ENCODE data around the gene TMEM255B.
"Not testable (repeated sequence)": the region's sequence is repeated elsewhere in the genome, so short reads cannot be mapped to it uniquely, and the experiment has no call there.

The TMEM255B gene

DNA sequence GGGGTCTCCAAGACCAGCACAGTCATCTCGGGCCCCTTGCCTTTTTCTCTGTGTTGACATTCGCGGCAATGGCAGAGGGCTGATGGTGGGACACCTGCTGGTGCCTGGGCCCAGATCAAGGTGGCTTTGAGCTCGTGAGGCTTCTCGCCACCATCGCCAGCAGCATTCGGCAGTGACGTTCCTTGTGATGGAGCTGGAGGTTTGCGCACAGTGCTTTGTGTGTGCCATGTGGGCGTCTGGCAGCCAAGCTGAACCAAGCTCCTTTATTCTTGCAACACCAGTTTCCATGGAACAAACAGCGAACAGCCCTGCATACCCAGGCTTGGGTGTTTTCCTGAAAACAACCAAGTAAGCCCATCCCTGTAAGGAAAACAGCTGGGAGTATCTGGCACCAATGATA, 9.1 kb upstream of the TMEM255B start:
- DNase-seq, result no peak

- DNase-seq, result no peak
Measured at GRCh38 chr13:113750554-113751399, 8.2 kb upstream of the TMEM255B start.

GRCh38 chr13:113751491-113751890, 7.5 kb upstream of the TMEM255B start:
- DNase-seq, result no peak

DNA sequence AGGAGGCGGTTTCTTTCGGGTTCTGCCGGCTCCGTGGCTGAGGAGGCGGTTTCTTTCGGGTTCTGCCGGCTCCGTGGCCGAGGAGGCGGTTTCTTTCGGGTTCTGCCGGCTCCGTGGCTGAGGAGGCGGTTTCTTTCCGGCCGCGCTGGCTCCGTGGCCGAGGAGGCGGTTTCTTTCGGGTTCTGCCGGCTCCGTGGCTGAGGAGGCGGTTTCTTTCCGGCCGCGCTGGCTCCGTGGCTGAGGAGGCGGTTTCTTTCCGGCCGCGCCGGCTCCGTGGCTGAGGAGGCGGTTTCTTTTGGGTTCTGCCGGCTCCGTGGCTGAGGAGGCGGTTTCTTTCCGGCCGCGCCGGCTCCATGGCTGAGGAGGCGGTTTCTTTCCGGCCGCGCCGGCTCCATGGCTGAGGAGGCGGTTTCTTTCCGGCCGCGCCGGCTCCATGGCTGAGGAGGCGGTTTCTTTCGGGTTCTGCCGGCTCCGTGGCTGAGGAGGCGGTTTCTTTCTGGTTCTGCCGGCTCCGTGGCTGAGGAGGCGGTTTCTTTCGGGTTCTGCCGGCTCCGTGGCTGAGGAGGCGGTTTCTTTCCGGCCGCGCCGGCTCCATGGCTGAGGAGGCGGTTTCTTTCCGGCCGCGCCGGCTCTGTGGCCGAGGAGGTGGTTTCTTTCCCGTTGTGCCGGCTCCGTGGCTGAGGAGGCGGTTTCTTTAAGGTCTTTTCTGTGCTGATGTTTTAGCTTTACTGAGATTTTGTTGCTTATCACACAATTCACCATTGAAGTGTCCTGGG, 6.6 kb upstream of the TMEM255B start:
- not testable (repeated sequence) for DNase-seq

GRCh38 chr13:113753171-113753570, 5.9 kb upstream of the TMEM255B start:
- DNase-seq, result no peak

DNA sequence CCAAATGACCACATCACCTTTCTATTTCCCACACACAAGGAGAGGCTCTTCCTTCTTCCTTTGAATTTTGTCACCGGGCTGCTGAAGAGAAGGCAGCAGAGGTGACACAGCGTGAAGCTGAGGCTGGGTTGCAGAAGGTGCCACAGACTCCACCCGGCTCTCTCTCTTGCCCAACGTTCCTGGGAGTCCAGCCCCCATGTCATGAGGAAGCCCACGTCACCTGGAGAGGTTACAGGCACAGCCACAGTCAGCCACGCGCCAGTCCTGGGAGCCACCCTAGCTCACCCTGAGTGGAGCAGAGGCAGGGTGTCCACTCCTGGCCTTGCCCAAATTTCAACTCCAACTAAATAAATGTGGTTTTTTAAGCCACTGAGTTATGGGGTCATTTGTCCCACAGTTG, 4.8 kb upstream of the TMEM255B start:
- DNase-seq, result no peak

- DNase-seq, result no peak
Measured at GRCh38 chr13:113754691-113755090, 4.3 kb upstream of the TMEM255B start.

- DNase-seq, result no peak
Measured at GRCh38 chr13:113756441-113757097, 2.5 kb upstream of the TMEM255B start.

- DNase-seq, result peak in 2 of 3 experiments; percentile 57 to 86
Measured at GRCh38 chr13:113759525-113760137, 605 bp downstream of the TMEM255B start.

DNA sequence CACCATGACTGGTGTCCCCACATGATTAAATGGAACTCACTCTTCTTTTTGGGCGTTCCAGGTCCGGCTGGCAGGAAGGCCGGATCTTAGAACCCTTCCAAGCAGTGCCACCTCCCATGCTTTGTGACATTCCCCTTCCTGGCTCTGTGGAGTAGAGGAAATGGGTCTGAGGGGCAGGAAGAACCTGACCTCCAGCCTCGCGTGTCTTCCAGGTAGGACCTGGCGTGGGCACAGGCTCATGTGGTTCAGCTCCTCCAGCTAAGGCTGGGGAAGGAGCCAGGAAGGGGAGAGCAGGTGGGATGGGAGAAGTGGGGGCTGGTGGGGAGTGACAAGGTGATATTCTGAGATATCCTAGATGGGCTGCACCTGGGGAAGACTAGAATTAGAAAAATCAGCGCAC, 2.1 kb downstream of the TMEM255B start:
- no peak for DNase-seq

- no peak for DNase-seq
Measured at GRCh38 chr13:113762075-113762474, 3.0 kb downstream of the TMEM255B start.

GRCh38 chr13:113762538-113762937, 3.5 kb downstream of the TMEM255B start:
- no peak for DNase-seq

DNA sequence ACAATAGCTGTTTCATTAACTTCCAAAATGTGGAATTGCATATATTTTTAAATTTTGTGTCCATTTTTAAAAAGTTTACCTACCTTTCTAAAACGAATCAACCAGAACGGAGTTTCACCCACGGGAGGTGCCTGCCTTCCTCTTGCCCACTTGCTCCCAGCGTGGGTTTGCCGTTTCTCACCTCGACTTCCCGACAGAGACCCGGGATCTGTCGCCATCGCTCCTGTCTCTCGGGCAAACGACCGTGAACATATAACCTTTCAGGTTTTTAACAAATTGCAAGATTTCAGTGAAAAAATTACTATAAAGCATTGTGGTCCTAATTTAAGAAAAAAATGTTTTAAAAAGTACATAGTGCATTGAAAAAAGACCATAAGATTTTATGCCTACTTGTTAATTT, 4.2 kb downstream of the TMEM255B start:
- no peak for DNase-seq

- DNase-seq, result peak in 2 of 3 experiments; percentile 27 to 37
Measured at GRCh38 chr13:113763961-113764792, 5.2 kb downstream of the TMEM255B start.

- DNase-seq, result no peak
Measured at GRCh38 chr13:113764793-113765563, 6.0 kb downstream of the TMEM255B start.

DNA sequence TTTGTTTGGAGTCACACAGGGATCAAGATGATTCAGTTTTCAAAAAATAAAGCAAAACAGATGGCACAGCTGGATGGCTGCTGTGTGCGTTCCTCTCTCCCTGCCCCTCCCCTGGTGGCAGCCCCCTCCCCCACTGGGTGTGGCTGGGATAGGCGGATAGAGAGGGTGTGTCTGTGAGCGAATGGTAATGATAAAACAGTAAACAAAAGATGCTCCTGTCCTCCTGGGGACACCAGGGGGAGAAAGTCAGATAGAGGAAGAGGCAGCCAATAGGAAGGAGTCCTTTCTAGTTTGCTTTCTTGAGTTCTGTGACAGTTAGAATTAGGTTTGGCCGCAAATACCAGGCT, 6.5 kb downstream of the TMEM255B start:
- DNase-seq, result no peak

GRCh38 chr13:113766035-113766800, 7.2 kb downstream of the TMEM255B start:
- no peak for DNase-seq

DNA sequence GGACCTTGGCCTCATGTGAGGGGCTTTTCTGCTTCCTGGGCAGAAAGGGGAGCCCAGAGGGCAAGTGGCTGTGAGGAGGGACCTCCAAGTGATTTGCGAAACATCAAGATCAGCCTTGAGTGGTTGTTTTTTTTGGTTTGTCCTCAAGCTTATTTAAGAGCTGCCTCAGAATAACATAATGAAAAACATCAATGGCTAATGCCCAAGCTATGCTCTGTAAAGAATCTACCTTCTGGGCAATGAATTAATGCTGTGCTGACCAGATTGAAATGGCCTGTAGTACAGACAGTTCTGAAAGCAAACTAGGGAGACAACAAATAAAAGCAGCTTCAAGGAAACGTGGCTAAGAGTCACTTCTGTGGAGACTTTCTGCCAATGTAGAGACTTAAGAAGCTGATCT, 8.3 kb downstream of the TMEM255B start:
- no peak for DNase-seq

DNA sequence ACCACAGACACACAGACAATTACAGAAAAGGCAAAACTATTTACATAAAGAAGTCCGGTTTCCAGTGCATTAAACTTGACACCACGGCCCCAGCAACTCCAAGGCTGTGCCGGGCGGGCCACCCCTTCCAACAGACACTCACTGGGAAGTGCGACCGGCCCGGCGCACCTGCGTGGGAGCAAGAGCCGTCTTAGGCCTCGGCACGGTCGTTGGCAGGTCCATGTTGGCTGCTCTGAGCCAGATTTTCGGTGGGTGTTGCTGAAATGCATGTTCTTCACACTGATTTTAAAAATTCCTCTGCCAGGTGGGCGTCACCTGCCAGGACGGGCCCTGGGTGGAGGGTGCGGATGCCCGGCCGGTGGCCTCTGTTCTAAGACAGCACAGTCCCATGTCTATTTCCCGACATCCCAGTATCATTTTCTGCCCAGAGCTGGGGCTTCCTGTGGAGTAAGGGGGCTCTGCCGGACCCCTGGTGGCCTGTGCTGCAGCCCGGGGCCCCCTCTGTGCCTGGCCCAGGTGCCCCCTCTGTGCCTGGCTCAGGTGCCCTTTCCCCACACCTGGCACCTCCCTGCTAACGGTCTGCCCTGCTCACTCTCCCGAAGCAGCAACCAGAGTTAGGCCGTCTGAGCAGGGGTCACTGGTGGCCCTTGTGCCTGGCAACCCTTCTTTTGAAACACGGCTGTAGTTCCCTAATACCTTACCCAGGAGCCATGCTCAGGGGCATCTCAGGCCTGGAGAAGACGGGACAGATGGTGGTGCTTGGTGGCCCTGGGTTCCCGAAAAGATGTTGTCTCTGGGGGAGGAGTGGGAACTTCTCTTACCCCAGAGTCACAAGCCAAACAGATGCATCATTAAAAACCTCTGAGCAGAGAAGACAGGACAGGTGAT, 9.2 kb downstream of the TMEM255B start:
- DNase-seq, result no peak

- DNase-seq, result no peak
Measured at GRCh38 chr13:113769106-113769505, 10.1 kb downstream of the TMEM255B start.

Data from NCI-H1417 (cell line).